Stimulated activated CD8-positive, alpha-beta memory T cell treated with anti-CD3 and anti-CD28 coated beads, Interleukin-12 subunit alpha, Interleukin-12 subunit beta, amount 100 ng/mL, for 4 hours (primary cell): ENCODE results near the gene TNRC6C.
"Not testable (repeated sequence)": the region's sequence is repeated elsewhere in the genome, so short reads cannot be mapped to it uniquely, and the experiment has no call there.

Experiments
- DNase-seq: peaks from one replicate; pipeline ENCODE4 v3.0.0-alpha.2; 2020; ENCODE audit warnings: low read depth

TNRC6C gene

DNA sequence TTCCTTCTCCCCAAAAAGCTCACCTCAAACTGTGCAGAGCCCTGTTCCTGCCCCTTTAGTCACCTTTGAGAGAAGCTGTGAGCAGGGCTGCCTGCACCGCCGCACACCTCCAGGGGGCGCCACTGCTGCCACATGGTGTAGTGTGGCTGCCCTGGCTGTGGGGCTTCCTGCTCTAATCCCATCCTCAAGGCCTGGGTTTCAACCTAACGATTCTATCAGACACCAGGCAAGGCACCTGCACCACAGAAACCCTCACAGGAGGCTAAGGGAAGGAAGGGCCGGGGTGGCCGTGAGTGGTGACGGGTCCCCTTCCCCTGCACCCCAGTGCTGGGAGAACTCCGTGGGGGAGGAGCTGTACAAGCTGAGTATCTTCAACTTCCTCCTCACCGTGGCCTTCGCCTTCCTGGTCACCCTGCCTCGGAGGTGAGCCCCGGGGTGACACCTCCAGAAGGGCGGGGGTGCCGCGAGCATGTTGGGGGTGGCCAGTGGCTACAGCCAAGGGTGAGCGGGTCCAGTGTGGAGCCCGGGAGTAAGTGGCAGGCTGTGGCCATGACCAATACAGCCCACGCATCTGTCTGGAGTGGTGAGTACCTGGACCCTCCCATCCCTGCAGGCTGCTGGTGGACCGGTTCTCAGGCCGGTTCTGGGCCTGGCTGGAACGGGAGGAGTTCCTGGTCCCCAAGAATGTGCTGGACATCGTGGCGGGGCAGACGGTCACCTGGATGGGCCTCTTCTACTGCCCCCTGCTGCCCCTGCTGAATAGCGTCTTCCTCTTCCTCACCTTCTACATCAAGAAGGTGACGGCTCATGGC, 179.1 kb downstream of the TNRC6C start:
- no peak for DNase-seq

GRCh38 chr17:78138204-78139060, 179.9 kb downstream of the TNRC6C start:
- no peak for DNase-seq

DNA sequence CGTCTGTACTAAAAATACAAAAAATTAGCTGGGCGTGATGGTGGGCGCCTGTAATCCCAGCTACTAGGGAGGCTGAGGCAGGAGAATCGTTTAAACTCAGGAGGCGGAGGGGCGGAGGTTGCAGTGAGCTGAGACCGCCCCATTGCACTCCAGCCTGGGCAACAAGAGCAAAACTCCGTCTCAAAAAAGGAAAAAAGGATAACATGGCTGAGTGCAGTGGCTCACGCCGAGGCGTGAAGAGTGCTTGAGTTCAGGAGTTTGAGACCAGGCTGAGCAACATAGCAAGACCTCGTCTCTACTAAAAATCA, 181.3 kb downstream of the TNRC6C start:
- not testable (repeated sequence) for DNase-seq

DNA sequence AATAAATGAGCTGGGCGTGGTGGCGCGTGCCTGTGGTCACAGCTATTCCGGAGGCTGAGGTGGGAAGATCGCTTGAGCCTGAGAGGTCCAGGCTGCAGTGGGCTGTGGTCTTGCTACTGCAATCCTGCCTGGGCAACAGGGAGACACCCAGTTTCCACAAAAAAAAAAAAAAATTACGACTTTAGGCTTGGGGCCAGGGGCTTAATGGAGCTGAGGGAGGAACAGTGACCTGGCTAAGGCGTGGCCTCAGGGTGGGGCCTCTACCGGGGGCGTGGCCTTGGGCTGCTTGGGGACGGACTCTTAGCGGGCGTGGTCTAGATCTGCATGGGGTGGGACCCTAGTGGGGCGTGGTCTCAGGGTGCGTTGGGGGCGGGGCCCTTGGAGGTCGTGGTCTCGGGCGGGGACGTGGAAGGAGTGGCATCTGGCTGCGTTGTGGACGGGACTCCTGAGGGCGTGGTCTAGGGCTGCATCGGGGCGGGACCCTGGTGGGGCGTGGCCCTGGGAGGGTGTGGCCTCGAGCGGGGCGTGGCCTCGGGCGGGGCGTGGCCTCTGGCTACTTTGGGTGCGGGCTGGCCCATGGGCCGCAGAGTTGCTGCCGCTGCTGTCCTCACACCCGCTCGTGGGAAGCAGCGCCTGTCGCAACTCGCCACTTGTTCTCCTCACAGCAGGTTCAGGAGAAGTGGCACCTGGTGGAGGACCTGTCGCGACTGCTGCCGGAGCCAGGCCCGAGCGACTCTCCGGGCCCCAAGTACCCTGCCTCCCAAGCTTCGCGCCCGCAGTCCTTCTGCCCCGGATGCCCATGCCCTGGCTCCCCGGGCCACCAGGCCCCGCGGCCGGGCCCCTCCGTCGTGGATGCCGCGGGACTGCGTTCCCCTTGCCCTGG, 181.9 kb downstream of the TNRC6C start:
- peak; percentile 73 for DNase-seq

DNA sequence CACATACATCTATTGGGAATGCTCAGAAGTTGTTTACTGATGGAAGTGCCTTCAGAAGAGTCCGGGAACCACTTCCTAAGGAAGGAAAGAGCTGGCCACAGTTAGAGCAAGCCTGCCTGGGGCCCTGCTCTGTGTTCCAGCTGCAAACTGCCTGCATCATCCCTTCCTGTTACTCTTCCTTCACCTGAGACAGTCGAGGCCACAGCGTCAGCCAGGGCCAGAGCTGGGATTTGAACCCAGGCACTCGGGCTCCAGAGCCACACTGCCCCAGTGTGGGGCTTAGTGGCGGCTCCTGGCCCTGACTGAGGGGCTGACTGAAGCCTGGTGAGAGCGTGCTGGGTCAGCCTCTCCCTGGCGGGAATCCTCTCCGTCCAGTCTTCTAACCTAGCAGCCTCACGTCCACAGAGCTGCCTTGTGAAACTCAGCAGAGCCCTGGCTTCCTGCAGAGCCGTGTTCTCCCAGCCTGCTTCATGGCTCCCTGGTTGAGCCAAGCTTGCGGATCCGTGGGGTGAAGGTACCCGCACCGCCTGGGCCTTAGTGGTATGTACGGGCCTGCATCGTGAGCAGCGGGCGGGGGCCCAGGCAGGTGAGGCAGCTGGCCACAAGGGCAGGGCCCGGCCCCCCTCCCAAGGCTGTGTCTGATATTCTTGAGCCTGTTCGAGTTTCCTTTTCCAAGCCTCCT, 183.1 kb downstream of the TNRC6C start:
- no peak for DNase-seq

- DNase-seq: no peak
These were observed 183.8 kb downstream of the TNRC6C start for GRCh38 chr17:78142119-78142861.

DNA sequence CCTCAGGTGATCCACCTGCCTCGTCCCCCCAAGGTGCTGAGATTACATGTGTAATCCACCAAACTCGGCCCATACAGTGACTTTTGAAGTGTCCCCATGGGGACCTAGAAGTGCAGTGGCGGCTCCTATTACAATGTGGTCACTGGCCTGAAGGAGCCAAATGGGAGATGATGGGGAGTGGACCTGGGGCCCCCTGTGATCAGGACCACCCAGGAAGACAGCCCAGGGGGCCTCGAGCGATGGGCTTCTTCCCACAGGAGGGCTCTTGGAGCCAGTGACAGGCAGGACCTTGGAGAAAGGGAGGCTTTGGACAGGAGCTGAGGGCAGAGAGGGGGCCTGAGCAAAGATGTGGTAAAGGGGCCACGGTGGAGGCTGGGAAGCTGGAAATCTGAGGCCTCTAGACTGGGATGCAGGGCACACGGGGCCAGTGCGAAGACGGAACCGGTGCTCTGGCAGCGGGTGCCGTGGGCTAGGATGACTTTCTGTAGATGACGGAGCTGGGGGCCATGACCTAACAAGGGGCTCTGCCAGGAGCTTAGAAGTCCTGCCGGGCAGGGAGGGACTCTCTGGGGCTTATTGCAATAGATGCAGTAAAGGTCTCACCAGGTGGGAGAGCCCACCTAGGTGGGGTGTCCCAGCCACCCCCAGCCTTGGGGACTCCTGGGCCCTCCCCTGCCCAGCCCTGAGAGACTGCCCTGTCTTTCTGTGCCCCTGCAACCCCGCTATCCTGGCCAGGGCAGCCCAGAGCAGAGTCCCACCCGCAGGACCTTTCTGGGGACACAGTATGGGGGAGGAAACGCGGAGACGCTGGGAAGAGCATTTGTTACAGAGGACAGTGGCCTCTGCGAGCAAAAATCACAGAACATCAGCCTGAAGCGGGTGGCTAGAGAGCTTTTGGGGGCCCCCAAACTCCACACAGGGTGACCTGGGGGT, 185.0 kb downstream of the TNRC6C start:
- DNase-seq: no peak

GRCh38 chr17:78144147-78144719, 185.7 kb downstream of the TNRC6C start:
- no peak for DNase-seq

DNA sequence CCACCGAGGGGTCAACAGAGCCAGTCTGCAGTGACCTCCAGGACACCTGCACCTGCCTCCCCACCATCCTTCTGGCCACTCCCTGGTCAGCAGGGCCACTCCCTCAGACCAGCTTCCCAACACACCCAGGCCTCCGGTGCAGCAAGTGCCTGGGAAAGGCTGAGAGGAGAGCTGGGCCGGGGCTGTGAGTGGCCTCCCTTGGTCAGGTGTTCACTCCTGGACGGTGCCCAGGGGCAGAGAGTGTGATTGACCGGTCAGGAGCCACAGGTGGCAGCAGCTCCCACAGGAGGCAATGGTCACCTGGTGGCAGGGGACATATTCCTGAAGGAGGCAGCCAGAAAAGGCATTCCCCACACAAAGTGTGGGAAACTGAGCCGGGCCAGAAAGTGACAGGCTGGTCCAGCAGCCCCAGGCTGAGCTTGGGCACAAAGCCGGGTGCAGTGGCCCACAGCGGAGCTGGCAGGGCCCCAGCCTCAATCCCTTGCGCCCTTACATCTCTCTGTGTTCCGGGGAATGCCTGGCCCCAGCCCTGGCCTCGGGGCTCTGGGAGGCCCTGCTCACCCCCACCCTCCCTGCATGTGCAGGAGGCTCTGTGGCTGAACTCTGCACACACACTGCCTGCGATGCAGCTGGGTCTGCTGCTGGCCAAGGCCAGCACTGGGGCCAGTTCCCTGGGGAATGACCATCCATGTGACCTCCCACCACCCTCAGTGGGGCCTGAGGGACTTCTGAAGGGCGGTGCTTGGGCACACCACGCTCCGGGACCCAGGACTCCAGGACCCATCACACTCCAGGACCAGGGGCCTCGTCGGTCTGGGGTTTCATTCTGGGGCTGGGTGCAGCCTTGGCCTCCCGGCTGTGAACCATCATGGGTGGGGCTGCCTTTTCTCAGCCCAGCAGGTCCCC, 186.5 kb downstream of the TNRC6C start:
- DNase-seq: no peak

DNA sequence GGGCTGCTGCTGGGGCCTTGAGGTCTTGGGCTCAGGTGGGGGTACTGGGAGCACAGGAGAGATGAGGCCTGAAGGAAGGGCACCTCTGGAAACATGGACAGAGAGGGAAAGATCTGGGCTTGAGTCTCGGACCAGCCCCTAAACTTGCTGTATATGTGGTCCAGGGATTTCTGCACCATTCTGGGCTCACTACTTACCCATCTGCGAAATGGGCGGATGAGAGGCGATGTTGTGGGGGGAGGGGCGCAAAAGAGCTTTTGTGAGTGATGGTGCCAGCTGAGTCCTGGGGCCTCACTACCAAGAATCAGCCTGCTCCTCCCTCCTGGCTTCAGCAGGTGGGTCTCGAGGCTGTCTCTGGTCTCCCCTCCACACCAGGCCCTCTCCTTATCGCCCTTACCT, 188.0 kb downstream of the TNRC6C start:
- no peak for DNase-seq

- no peak for DNase-seq
These were observed 188.4 kb downstream of the TNRC6C start for GRCh38 chr17:78146881-78147280.

DNA sequence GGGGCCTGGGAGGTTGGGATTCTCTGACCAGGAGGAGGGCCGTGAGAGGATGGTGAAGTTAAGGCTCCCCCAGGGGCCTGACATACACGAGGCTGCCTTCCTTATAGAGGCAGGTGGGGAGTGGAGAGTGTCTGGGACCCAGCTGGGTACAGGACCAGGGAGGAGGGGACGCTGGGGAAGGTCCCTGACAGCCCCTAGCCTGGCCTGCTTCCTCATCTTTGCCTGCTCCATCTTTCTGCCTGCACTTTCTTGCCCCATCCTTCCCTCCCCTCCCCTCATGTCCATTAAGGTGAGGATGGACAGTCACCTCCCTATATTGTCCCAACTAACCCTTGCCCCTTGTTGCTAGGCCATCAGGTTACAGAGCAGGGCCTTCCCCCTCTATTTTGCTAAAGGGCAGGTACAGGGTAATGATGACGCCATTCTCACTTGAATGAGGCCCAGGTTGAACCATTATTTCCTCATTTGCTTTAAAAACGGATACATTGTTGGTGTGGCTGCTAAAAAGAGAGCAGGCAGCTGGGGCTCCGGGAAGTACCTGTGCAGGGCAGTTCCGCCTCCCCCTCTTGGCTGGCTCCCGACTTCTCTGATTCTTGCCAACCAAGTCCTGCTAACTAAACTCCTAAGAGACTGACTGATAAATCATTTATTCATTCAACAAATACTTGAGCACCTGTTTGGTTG, 189.0 kb downstream of the TNRC6C start:
- DNase-seq: no peak

DNA sequence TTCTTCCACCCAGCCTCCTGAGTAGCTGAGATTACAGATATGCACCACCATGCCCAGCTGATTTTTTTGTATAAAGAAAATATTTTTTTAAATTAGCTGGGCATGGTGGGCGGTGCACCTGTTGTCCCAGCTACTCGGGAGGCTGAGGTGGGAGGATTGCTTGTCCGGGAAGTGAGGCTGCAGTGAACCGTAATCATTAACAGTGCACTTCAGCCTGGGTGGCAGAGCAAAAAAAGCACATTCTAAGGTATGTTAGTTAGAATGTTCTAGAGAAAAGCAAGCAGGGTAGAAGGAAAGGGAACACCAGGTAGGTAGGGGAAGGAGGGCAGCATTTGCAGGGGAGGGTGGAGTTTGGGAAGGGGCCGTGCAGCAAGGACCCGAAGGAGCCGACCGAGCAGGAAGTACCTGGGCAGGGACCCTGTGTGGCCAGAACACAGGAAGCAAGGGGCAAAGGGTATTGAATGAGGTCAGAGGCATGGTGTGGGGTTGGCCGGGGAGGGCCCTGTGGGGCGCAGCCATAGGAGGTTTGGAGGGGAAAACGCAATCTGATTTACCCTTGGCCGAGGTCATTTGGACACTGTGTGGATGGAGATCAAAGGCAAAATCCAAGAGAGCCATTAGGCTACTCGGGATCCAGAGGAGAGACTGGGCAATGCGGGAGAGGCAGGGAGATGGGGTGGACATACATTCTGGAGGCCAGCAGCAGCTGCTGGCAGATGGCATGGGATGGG, 189.9 kb downstream of the TNRC6C start:
- no peak for DNase-seq

DNA sequence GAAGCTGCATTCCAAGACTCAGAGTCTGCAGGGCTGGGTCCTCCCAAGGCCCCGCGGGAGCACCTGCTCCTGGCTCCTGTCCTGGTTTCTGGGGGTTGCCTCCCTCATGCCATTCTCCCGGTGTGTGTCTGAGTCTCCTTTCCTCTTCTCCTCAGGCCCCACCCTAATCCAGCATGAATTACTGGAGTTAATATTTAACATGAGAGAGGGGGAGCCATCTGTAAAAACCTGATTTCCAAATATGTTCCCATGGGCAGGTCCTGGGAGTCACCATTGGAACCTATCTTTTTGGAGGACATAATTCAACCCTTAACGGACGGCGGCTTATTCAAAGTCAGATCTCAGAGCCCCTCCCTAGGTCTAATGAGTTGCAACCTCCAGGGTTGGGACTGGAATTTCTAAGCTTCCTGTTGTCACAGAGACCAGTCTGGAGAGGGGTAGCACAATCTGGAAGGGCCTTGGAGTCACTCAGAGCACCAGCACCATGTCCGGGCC, 193.1 kb downstream of the TNRC6C start:
- no peak for DNase-seq

DNA sequence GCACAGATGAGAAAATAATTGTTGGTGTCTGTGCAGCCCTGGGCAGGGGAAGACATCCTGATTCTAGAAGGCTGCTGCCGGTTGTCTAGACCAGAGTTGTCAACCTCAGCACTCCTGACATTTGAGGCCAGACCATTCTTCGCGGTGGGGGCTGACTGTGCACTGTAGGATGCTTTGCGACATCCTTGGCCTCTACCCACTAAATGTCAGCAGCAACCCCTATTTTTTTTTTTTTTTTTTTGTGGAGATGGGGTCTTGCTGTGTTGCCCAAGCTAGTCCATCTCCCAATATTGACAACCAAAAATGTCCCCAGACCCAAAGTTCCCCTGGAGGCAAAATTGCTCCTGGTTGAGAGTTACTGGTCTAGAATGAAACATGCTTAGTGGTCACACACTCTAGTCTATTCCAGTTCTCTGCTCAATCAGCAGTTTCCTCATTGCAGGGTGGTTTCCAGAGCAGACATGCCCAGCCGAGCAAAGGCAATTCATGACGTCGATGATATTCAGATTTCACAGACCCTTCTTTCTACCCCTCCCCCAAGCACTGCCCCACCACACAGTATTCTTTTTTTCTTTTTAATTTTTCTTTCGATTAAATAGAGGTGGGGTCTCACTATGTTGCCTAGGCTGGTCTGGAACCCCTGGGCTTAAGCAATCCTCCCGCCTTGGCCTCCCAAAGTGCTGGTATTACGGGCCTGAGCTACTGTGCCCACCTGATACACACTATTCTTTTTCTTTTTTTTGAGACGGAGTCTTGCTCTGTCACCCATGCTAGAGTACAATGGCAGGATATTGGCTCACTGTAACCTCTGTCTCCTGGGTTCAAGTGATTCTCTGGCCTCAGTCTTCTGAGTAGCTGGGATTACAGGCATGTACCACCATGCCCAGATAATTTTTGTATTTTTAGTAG, 196.7 kb downstream of the TNRC6C start:
- DNase-seq: no peak
